CD4-positive, alpha-beta T cell treated with Interleukin-17A for 1 hour (primary cell): ENCODE results near the gene RBMS2.

Experiments
- DNase-seq: peaks from one replicate; pipeline ENCODE4 v3.0.0-alpha.2; 2020

Gene RBMS2

GRCh38 chr12:56585098-56585497 lies 63.5 kb downstream of the RBMS2 start:
- no peak for DNase-seq

GRCh38 chr12:56589783-56590182 lies 68.2 kb downstream of the RBMS2 start:
- DNase-seq: no peak

GRCh38 chr12:56590237-56590830 lies 68.7 kb downstream of the RBMS2 start:
- DNase-seq: peak; percentile 30

GRCh38 chr12:56591126-56591525 lies 69.5 kb downstream of the RBMS2 start:
- no peak for DNase-seq

- DNase-seq: no peak
Observed at GRCh38 chr12:56591961-56592360, 70.3 kb downstream of the RBMS2 start.

GRCh38 chr12:56593909-56594621 lies 72.4 kb downstream of the RBMS2 start:
- peak; percentile 67 for DNase-seq

- no peak for DNase-seq
Observed at GRCh38 chr12:56596815-56597214, 75.2 kb downstream of the RBMS2 start.

- DNase-seq: no peak
Observed at GRCh38 chr12:56599041-56599440, 77.4 kb downstream of the RBMS2 start.

- no peak for DNase-seq
Observed at GRCh38 chr12:56599797-56600196, 78.2 kb downstream of the RBMS2 start.

- DNase-seq: no peak
Observed at GRCh38 chr12:56600753-56601152, 79.1 kb downstream of the RBMS2 start.

GRCh38 chr12:56601503-56601902 lies 79.9 kb downstream of the RBMS2 start:
- DNase-seq: peak; percentile 42

- DNase-seq: no peak
Observed at GRCh38 chr12:56602239-56602638, 80.6 kb downstream of the RBMS2 start.

GRCh38 chr12:56604355-56604754 lies 82.7 kb downstream of the RBMS2 start:
- no peak for DNase-seq

- DNase-seq: no peak
Observed at GRCh38 chr12:56614627-56615026, 93.0 kb downstream of the RBMS2 start.

- no peak for DNase-seq
Observed at GRCh38 chr12:56616244-56616643, 94.6 kb downstream of the RBMS2 start.

GRCh38 chr12:56616925-56617324 lies 95.3 kb downstream of the RBMS2 start:
- no peak for DNase-seq

GRCh38 chr12:56622535-56622934 lies 100.9 kb downstream of the RBMS2 start:
- DNase-seq: no peak

- DNase-seq: no peak
Observed at GRCh38 chr12:56626701-56627100, 105.1 kb downstream of the RBMS2 start.

- peak; percentile 80 for DNase-seq
Observed at GRCh38 chr12:56628671-56629458, 107.2 kb downstream of the RBMS2 start.

GRCh38 chr12:56629459-56630179 lies 108.0 kb downstream of the RBMS2 start:
- peak; percentile 68 for DNase-seq

GRCh38 chr12:56630180-56630632 lies 108.6 kb downstream of the RBMS2 start, which contains the start of gene BAZ2A:
BAZ2A (minus strand) TSS chr12:56630326; CDS start chr12:56617530, 12,796 bp downstream.
- peak; percentile 87 for DNase-seq

GRCh38 chr12:56631790-56632700 lies 110.4 kb downstream of the RBMS2 start:
- DNase-seq: peak; percentile 65
